ENCODE results near the gene TRPM4. TPM values are rescaled to one million over a fixed set of nuclear protein-coding genes. Genes with fewer than 3 reads are reported as not detected.

TRPM4 gene
- polyA plus RNA-seq, 1 experiment: 17.6 TPM

GRCh38 chr19:49165111-49165750 is 7.6 kb downstream of the TRPM4 start:
- TF ChIP-seq CTCF (IDR thresholded peaks at IDR 0.05; ENCODE audit: insufficient read depth, low read depth, low read length): no peak
- no peak overlapping the region for H3K4me3 ChIP-seq (ENCODE audit: low read depth, low read length)
- H3K36me3 ChIP-seq (ENCODE audit: control insufficient read depth, insufficient read depth, low read length): peaks cover 5% of the 10 kb centered on the region; the same call in 1 of the 2 replicates
- ChIA-PET POLR2A (no interaction called here), CTCF (interaction anchor here (0.6 to 1.2 kb wide), 3 partner anchors 33 to 548 kb away, joined by 4 to 6 read pairs (median 4); no protein-coding TSS in a partner anchor)
- H3K27me3 ChIP-seq (ENCODE audit: control insufficient read depth, insufficient read depth, low read length): no peaks in the 10 kb centered on the region
- no peak for DNase-seq (ENCODE audit: low read depth)

GRCh38 chr19:49165865-49166301 is 8.3 kb downstream of the TRPM4 start:
- Histone ChIP-seq H3K36me3 (ENCODE audit: control insufficient read depth, insufficient read depth, low read length) (peaks cover 8% of the 10 kb centered on the region; the same call in 1 of the 2 replicates), H3K27me3 (ENCODE audit: control insufficient read depth, insufficient read depth, low read length) (no peaks in the 10 kb centered on the region), H3K4me3 (ENCODE audit: low read depth, low read length) (no peak overlapping the region)
- ChIA-PET CTCF (interaction anchor here (1.2 kb wide), 1 partner anchor 32 kb away, joined by 6 read pairs; no protein-coding TSS in a partner anchor), POLR2A (no interaction called here)
- no peak for DNase-seq (ENCODE audit: low read depth)
- TF ChIP-seq CTCF (IDR thresholded peaks at IDR 0.05; ENCODE audit: insufficient read depth, low read depth, low read length): no peak

- POLR2A ChIA-PET: no interaction called here
Measured at GRCh38 chr19:49167857-49168409, 10.3 kb downstream of the TRPM4 start.

GRCh38 chr19:49168421-49168820 is 10.8 kb downstream of the TRPM4 start:
- ChIA-PET POLR2A (no interaction called here), CTCF (interaction anchor here (1.1 kb wide), 1 partner anchor 29 kb away, joined by 3 read pairs; no protein-coding TSS in a partner anchor)
- Histone ChIP-seq H3K27me3 (ENCODE audit: control insufficient read depth, insufficient read depth, low read length) (no peaks in the 10 kb centered on the region), H3K4me3 (ENCODE audit: low read depth, low read length) (no peak overlapping the region), H3K36me3 (ENCODE audit: control insufficient read depth, insufficient read depth, low read length) (peaks cover 20% of the 10 kb centered on the region)
- no peak for DNase-seq (ENCODE audit: low read depth)
- TF ChIP-seq CTCF (IDR thresholded peaks at IDR 0.05; ENCODE audit: insufficient read depth, low read depth, low read length): no peak

More at GRCh38 chr19:49167857-49168409, 10.3 kb downstream of the TRPM4 start:
- CTCF ChIA-PET: interaction anchor here (1.1 kb wide), 1 partner anchor 30 kb away, joined by 3 read pairs; no protein-coding TSS in a partner anchor
- TF ChIP-seq CTCF (IDR thresholded peaks at IDR 0.05; ENCODE audit: insufficient read depth, low read depth, low read length): no peak
- no peak overlapping the region for H3K4me3 ChIP-seq (ENCODE audit: low read depth, low read length)
- H3K27me3 ChIP-seq (ENCODE audit: control insufficient read depth, insufficient read depth, low read length): no peaks in the 10 kb centered on the region
- H3K36me3 ChIP-seq (ENCODE audit: control insufficient read depth, insufficient read depth, low read length): peaks cover 18% of the 10 kb centered on the region
- no peak for DNase-seq (ENCODE audit: low read depth)

GRCh38 chr19:49173198-49173597 is 15.6 kb downstream of the TRPM4 start:
- DNase-seq (ENCODE audit: low read depth): no peak
- no peak overlapping the region for H3K4me3 ChIP-seq (ENCODE audit: low read depth, low read length)
- ChIA-PET CTCF (interaction anchor here (1.1 kb wide), 1 partner anchor 14 kb away, joined by 6 read pairs; no protein-coding TSS in a partner anchor), POLR2A (no interaction called here)
- TF ChIP-seq CTCF (IDR thresholded peaks at IDR 0.05; ENCODE audit: insufficient read depth, low read depth, low read length): no peak
- H3K27me3 ChIP-seq (ENCODE audit: control insufficient read depth, insufficient read depth, low read length): no peaks in the 10 kb centered on the region
- peaks cover 21% of the 10 kb centered on the region for H3K36me3 ChIP-seq (ENCODE audit: control insufficient read depth, insufficient read depth, low read length)

Data from BJ (cell line).